ENCODE data around the gene CALML3. TPM values are rescaled to one million over a fixed set of nuclear protein-coding genes. Genes with fewer than 3 reads are reported as not detected.

CALML3 gene
- total and polyA plus RNA-seq, 2 donors (not counting 1 experiment from before 2014, with no cell fraction given) = not detected

DNA sequence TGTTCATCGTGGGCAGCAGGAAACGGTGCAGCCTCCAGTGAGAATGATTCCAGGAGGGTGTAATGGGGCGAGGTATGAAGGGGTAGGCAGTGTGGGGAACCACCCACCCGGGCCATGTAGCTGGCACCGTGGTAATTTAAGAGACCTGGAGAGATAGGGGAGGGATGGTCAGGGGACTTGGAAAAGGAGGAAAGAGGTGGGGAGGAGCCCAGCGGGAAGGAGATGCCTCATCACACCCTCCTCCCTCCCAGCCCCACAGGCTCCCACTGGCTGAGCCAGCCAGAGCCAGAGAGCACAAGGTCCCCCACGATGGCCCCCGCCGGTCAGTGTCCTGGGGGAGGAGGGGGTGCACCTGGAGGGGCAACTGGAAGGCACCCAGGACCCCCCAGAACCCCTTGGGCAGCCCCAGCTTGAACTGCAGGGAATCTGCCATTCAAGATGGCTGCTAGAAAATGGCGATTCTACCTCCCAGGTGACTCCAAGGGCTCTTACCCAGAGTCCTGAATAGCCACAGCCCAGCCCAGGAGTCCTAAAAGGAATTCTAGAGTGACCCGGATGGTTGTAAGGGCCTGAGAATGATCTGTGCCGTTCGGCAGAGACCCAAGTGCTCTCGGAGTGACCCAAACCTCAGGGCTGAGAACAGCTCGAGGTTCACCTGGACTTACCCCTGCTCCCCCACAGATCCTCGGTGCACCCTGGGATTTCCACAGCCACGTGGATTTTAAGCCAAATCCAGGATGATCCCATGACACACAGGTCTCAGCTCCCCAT, 28.8 kb downstream of the CALML3 start:
- POLR2A ChIA-PET = no interaction called here
- Mint-ChIP-seq H3K27ac (peak overlapping the region; percentile 56), H3K4me1 (peaks cover 5% of the 10 kb centered on the region), H3K4me3 (no peak overlapping the region), H3K9me3 (ENCODE audit: insufficient read depth) (no peaks in the 10 kb centered on the region), H3K27me3 (peaks cover 8% of the 10 kb centered on the region)
- H3K4me3 ChIP-seq (ENCODE audit: control extremely low read depth in 1 of 5, extremely low read depth in 1 of 5, insufficient read depth in 1 of 5, low read depth in 2 of 5, low read length in 4 of 5) = no peak overlapping the region
- no peaks in the 10 kb centered on the region for H3K9me3 ChIP-seq (ENCODE audit: control extremely low read depth in 1 of 3, control insufficient read depth in 2 of 3, insufficient read depth in 1 of 3, low read length in 2 of 3)
- H3K9ac ChIP-seq (ENCODE audit: low read length) = no peak overlapping the region
- no peaks in the 10 kb centered on the region for H4K20me1 ChIP-seq (ENCODE audit: control insufficient read depth, insufficient read depth, low read length, poor library complexity, severe bottlenecking)
- H3K4me1 ChIP-seq (ENCODE audit: control insufficient read depth in 2 of 2, insufficient read depth in 2 of 2, low read length in 2 of 2) = no peaks in the 10 kb centered on the region
- DNase-seq = no peak
- H3K4me2 ChIP-seq (replicated peaks; ENCODE audit: low read depth, low read length, poor library complexity, severe bottlenecking) = no peak overlapping the region
- intact Hi-C loops (cut with micrococcal nuclease) = no loop called here
- 81% methylated on average over 16 of the region's 17 CpGs for WGBS (ENCODE audit: insufficient coverage)
- no peaks in the 10 kb centered on the region for H3K27me3 ChIP-seq (replicated peaks in 1 of 4; ENCODE audit: control extremely low read depth in 1 of 4, control insufficient read depth in 3 of 4, insufficient read depth in 4 of 4, low read length in 3 of 4)
- no peaks in the 10 kb centered on the region for H3K36me3 ChIP-seq (replicated peaks in 1 of 2; ENCODE audit: control extremely low read depth in 1 of 2, control insufficient read depth in 1 of 2, extremely low read depth in 1 of 2, insufficient read depth in 2 of 2, low read length in 1 of 2)
- no peak overlapping the region for H3K27ac ChIP-seq (ENCODE audit: low read length in 2 of 2)
- no peak for TF ChIP-seq EZH2 (IDR thresholded peaks at IDR 0.05; ENCODE audit: borderline replicate concordance, insufficient read depth, low read depth, low read length, poor library complexity, severe bottlenecking)
- TF ChIP-seq, protein P1, sequence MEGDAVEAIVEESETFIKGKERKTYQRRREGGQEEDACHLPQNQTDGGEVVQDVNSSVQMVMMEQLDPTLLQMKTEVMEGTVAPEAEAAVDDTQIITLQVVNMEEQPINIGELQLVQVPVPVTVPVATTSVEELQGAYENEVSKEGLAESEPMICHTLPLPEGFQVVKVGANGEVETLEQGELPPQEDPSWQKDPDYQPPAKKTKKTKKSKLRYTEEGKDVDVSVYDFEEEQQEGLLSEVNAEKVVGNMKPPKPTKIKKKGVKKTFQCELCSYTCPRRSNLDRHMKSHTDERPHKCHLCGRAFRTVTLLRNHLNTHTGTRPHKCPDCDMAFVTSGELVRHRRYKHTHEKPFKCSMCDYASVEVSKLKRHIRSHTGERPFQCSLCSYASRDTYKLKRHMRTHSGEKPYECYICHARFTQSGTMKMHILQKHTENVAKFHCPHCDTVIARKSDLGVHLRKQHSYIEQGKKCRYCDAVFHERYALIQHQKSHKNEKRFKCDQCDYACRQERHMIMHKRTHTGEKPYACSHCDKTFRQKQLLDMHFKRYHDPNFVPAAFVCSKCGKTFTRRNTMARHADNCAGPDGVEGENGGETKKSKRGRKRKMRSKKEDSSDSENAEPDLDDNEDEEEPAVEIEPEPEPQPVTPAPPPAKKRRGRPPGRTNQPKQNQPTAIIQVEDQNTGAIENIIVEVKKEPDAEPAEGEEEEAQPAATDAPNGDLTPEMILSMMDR (IDR thresholded peaks at IDR 0.05) = no peak
- no peak overlapping the region for H2AFZ ChIP-seq (ENCODE audit: insufficient read depth, low read depth, low read length, poor library complexity, severe bottlenecking)
- CTCF ChIA-PET = interaction anchor here (0.6 kb wide), 1 partner anchor 169 kb away, joined by 3 read pairs; no protein-coding TSS in a partner anchor
- ATAC-seq (ENCODE audit: low read depth) = no peak
- H3K79me2 ChIP-seq (ENCODE audit: control insufficient read depth, insufficient read depth, low read length) = no peaks in the 10 kb centered on the region

DNA sequence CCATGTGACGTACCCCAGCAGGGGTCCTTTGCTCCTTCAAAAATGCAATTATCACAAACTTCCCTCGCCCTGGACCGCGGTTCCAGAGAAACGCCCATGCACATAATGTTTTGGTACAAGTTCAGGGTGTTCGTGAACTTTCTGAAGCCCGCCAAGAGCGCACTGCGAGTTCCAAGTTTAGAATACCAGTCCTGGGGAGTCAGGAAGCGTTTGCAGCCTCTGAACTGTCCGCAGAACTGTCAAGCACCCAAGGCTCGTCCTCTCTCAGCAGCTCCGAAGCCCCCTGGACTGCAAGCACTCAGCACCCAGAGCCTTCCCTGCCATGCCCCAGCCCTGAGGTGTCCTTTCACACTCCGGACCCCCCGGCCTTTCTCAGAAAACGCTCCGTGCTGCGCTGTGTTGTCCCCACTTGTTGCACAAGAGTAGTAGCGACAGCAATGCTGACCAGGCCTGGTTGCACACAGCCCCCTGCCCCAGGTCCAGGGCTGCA, 30.3 kb downstream of the CALML3 start:
- ATAC-seq (ENCODE audit: low read depth) = no peak
- no peaks in the 10 kb centered on the region for H3K9me3 Mint-ChIP-seq (ENCODE audit: insufficient read depth)
- Histone ChIP-seq H3K4me3 (ENCODE audit: control extremely low read depth in 1 of 5, extremely low read depth in 1 of 5, insufficient read depth in 1 of 5, low read depth in 2 of 5, low read length in 4 of 5) (no peak overlapping the region), H3K4me1 (ENCODE audit: control insufficient read depth in 2 of 2, insufficient read depth in 2 of 2, low read length in 2 of 2) (no peaks in the 10 kb centered on the region), H4K20me1 (ENCODE audit: control insufficient read depth, insufficient read depth, low read length, poor library complexity, severe bottlenecking) (no peaks in the 10 kb centered on the region), H3K27me3 (replicated peaks in 1 of 4; ENCODE audit: control extremely low read depth in 1 of 4, control insufficient read depth in 3 of 4, insufficient read depth in 4 of 4, low read length in 3 of 4) (no peaks in the 10 kb centered on the region), H3K9me3 (ENCODE audit: control extremely low read depth in 1 of 3, control insufficient read depth in 2 of 3, insufficient read depth in 1 of 3, low read length in 2 of 3) (no peaks in the 10 kb centered on the region), H3K27ac (ENCODE audit: low read length in 2 of 2) (no peak overlapping the region), H3K79me2 (ENCODE audit: control insufficient read depth, insufficient read depth, low read length) (no peaks in the 10 kb centered on the region), H3K4me2 (replicated peaks; ENCODE audit: low read depth, low read length, poor library complexity, severe bottlenecking) (no peak overlapping the region), H3K9ac (ENCODE audit: low read length) (no peak overlapping the region), H2AFZ (ENCODE audit: insufficient read depth, low read depth, low read length, poor library complexity, severe bottlenecking) (no peak overlapping the region), H3K36me3 (replicated peaks in 1 of 2; ENCODE audit: control extremely low read depth in 1 of 2, control insufficient read depth in 1 of 2, extremely low read depth in 1 of 2, insufficient read depth in 2 of 2, low read length in 1 of 2) (no peaks in the 10 kb centered on the region)
- WGBS (ENCODE audit: insufficient coverage) = 94% methylated on average over 17 of the region's 19 CpGs
- H3K4me3 Mint-ChIP-seq = no peak overlapping the region
- no peak overlapping the region for H3K27ac Mint-ChIP-seq
- H3K27me3 Mint-ChIP-seq = peaks cover 8% of the 10 kb centered on the region
- intact Hi-C loops (cut with micrococcal nuclease) = no loop called here
- DNase-seq = no peak
- no peak for TF ChIP-seq EZH2 (IDR thresholded peaks at IDR 0.05; ENCODE audit: borderline replicate concordance, insufficient read depth, low read depth, low read length, poor library complexity, severe bottlenecking)
- TF ChIP-seq, protein P1 (IDR thresholded peaks at IDR 0.05) = no peak
- ChIA-PET CTCF (no interaction called here), POLR2A (no interaction called here)
- peaks cover 5% of the 10 kb centered on the region for H3K4me1 Mint-ChIP-seq

Data from B cell (primary cell).